Measurements from ENCODE around the gene SYCP2L. TPM values are rescaled to one million over a fixed set of nuclear protein-coding genes. Genes with fewer than 3 reads are reported as not detected.
A peak's percentile ranks its signal among the peaks of the same experiment; 100 is the strongest.

SYCP2L gene
- total and polyA plus RNA-seq, 10 of the 15 experiments (the other 5 are each of a cell fraction or from before 2014, with no cell fraction given): 0.03 to 0.12 (median 0.04) TPM; not detected in 7

DNA sequence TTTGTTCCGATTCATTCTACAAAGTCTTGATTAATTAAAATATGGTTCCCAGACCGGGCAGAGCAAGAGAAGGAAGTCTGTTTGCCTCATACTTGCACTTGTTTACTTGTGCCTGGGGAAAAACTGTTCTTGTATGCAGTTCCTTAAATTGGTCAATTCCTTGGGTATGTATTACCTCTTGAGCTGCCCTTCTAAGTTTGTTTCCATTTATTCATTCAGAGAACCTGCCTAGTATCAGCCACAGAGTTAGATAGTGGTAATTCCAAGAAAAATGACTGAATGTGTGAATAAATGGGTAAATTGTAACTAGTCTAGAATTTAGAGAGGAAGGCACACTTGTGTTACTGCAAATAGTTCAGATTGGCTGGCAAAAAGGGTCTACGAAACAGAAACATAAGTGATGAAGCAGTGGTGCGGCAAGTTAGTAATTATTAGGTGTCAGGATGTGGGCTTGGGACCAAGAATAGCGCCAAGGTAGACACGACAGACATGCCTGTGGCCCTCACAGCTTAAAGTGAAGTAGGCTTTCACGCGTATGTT, 48.0 kb upstream of the SYCP2L start (continued):
- TF ChIP-seq GATAD2B (conservative IDR thresholded peaks at IDR 0.05; ENCODE audit: low read depth) (no peak), MTA3 (IDR thresholded peaks at IDR 0.05; ENCODE audit: borderline replicate concordance, low read length) (no peak), KAT2A (conservative IDR thresholded peaks at IDR 0.05; ENCODE audit: control insufficient read depth, low read depth, low read length) (no peak), POLR2A (IDR thresholded peaks at IDR 0.05; ENCODE audit: low read depth, low read length) (no peak), MYB (IDR thresholded peaks at IDR 0.05; ENCODE audit: borderline replicate concordance, low read depth, low read length) (no peak), FOXK2 (IDR thresholded peaks at IDR 0.05) (no peak; the same call in 1 of the 2 replicates), NFIC (IDR thresholded peaks at IDR 0.05; ENCODE audit: low read depth, low read length) (peak; percentile 84), POU2F2 (IDR thresholded peaks at IDR 0.05; ENCODE audit: borderline replicate concordance, low read depth, low read length) (no peak), MTA2 (IDR thresholded peaks at IDR 0.05; ENCODE audit: low read depth) (peak; percentile 87), PML (IDR thresholded peaks at IDR 0.05; ENCODE audit: low read length) (no peak; the same call in 1 of the 2 replicates), GABPA (IDR thresholded peaks at IDR 0.05; ENCODE audit: low read depth) (no peak), HDAC2 (IDR thresholded peaks at IDR 0.05) (no peak; the same call in 1 of the 2 replicates), NFYB (IDR thresholded peaks at IDR 0.05; ENCODE audit: insufficient read depth, low read depth, low read length) (peak; percentile 83), BHLHE40 (IDR thresholded peaks at IDR 0.05; ENCODE audit: borderline replicate concordance in 1 of 2, low read depth in 2 of 2, low read length in 1 of 2) (peak; percentile 31 to 44; a peak in 2 of 4 replicates), ZNF274 (IDR thresholded peaks at IDR 0.05; ENCODE audit: insufficient read depth, insufficient read length) (no peak), HDAC6 (IDR thresholded peaks at IDR 0.05; ENCODE audit: unreplicated experiment) (no peak), SUZ12 (IDR thresholded peaks at IDR 0.05; ENCODE audit: unreplicated experiment) (no peak), SMAD1 (IDR thresholded peaks at IDR 0.05; ENCODE audit: low read depth, partially characterized antibody) (no peak)
- TF ChIP-seq, protein P1, sequence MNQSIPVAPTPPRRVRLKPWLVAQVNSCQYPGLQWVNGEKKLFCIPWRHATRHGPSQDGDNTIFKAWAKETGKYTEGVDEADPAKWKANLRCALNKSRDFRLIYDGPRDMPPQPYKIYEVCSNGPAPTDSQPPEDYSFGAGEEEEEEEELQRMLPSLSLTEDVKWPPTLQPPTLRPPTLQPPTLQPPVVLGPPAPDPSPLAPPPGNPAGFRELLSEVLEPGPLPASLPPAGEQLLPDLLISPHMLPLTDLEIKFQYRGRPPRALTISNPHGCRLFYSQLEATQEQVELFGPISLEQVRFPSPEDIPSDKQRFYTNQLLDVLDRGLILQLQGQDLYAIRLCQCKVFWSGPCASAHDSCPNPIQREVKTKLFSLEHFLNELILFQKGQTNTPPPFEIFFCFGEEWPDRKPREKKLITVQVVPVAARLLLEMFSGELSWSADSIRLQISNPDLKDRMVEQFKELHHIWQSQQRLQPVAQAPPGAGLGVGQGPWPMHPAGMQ (IDR thresholded peaks at IDR 0.05; ENCODE audit: borderline replicate concordance): no peak
- TF ChIP-seq, protein P2, sequence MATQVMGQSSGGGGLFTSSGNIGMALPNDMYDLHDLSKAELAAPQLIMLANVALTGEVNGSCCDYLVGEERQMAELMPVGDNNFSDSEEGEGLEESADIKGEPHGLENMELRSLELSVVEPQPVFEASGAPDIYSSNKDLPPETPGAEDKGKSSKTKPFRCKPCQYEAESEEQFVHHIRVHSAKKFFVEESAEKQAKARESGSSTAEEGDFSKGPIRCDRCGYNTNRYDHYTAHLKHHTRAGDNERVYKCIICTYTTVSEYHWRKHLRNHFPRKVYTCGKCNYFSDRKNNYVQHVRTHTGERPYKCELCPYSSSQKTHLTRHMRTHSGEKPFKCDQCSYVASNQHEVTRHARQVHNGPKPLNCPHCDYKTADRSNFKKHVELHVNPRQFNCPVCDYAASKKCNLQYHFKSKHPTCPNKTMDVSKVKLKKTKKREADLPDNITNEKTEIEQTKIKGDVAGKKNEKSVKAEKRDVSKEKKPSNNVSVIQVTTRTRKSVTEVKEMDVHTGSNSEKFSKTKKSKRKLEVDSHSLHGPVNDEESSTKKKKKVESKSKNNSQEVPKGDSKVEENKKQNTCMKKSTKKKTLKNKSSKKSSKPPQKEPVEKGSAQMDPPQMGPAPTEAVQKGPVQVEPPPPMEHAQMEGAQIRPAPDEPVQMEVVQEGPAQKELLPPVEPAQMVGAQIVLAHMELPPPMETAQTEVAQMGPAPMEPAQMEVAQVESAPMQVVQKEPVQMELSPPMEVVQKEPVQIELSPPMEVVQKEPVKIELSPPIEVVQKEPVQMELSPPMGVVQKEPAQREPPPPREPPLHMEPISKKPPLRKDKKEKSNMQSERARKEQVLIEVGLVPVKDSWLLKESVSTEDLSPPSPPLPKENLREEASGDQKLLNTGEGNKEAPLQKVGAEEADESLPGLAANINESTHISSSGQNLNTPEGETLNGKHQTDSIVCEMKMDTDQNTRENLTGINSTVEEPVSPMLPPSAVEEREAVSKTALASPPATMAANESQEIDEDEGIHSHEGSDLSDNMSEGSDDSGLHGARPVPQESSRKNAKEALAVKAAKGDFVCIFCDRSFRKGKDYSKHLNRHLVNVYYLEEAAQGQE (IDR thresholded peaks at IDR 0.05; ENCODE audit: low read depth, low read length): no peak
- TF ChIP-seq, protein P3, sequence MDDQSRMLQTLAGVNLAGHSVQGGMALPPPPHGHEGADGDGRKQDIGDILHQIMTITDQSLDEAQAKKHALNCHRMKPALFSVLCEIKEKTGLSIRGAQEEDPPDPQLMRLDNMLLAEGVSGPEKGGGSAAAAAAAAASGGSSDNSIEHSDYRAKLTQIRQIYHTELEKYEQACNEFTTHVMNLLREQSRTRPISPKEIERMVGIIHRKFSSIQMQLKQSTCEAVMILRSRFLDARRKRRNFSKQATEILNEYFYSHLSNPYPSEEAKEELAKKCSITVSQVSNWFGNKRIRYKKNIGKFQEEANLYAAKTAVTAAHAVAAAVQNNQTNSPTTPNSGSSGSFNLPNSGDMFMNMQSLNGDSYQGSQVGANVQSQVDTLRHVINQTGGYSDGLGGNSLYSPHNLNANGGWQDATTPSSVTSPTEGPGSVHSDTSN (IDR thresholded peaks at IDR 0.05; ENCODE audit: insufficient replicate concordance, low read depth, low read length): peak; percentile 3
- TF ChIP-seq, protein P4, sequence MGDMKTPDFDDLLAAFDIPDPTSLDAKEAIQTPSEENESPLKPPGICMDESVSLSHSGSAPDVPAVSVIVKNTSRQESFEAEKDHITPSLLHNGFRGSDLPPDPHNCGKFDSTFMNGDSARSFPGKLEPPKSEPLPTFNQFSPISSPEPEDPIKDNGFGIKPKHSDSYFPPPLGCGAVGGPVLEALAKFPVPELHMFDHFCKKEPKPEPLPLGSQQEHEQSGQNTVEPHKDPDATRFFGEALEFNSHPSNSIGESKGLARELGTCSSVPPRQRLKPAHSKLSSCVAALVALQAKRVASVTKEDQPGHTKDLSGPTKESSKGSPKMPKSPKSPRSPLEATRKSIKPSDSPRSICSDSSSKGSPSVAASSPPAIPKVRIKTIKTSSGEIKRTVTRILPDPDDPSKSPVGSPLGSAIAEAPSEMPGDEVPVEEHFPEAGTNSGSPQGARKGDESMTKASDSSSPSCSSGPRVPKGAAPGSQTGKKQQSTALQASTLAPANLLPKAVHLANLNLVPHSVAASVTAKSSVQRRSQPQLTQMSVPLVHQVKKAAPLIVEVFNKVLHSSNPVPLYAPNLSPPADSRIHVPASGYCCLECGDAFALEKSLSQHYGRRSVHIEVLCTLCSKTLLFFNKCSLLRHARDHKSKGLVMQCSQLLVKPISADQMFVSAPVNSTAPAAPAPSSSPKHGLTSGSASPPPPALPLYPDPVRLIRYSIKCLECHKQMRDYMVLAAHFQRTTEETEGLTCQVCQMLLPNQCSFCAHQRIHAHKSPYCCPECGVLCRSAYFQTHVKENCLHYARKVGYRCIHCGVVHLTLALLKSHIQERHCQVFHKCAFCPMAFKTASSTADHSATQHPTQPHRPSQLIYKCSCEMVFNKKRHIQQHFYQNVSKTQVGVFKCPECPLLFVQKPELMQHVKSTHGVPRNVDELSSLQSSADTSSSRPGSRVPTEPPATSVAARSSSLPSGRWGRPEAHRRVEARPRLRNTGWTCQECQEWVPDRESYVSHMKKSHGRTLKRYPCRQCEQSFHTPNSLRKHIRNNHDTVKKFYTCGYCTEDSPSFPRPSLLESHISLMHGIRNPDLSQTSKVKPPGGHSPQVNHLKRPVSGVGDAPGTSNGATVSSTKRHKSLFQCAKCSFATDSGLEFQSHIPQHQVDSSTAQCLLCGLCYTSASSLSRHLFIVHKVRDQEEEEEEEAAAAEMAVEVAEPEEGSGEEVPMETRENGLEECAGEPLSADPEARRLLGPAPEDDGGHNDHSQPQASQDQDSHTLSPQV (IDR thresholded peaks at IDR 0.05): no peak

Data from GM12878 (cell line).